HTERT RPE-1 (cell line): ENCODE data around the gene ADCY1.

Source experiments
- in situ Hi-C: fragments of 300-500 bp; cut with MboI; formaldehyde crosslinking; loops from 4 replicates; pipeline ENCODE4 v1.14.3; 2020; ENCODE audit warnings: low sequenced_read_pairs

ADCY1 gene

GRCh38 chr7:45576249-45576929 is 2.2 kb downstream of the ADCY1 start:
- in situ Hi-C loops, result no loop called here

- in situ Hi-C loops, result no loop called here
These were observed 3.9 kb downstream of the ADCY1 start for GRCh38 chr7:45578022-45578421.

GRCh38 chr7:45578467-45578866 is 4.3 kb downstream of the ADCY1 start:
- in situ Hi-C loops, result no loop called here

- in situ Hi-C loops, result no loop called here
These were observed 5.2 kb downstream of the ADCY1 start for GRCh38 chr7:45579391-45579801.

- in situ Hi-C loops, result no loop called here
These were observed 6.1 kb downstream of the ADCY1 start for GRCh38 chr7:45580053-45580872.

- in situ Hi-C loops, result no loop called here
These were observed 7.2 kb downstream of the ADCY1 start for GRCh38 chr7:45581271-45581780.

GRCh38 chr7:45582136-45582749 is 8.1 kb downstream of the ADCY1 start:
- in situ Hi-C loops, result no loop called here

- in situ Hi-C loops, result no loop called here
These were observed 8.7 kb downstream of the ADCY1 start for GRCh38 chr7:45582868-45583277.

GRCh38 chr7:45583296-45583695 is 9.1 kb downstream of the ADCY1 start:
- in situ Hi-C loops, result no loop called here

- in situ Hi-C loops, result no loop called here
These were observed 10.4 kb downstream of the ADCY1 start for GRCh38 chr7:45584261-45585210.

- in situ Hi-C loops, result no loop called here
These were observed 11.5 kb downstream of the ADCY1 start for GRCh38 chr7:45585628-45586027.

- in situ Hi-C loops, result no loop called here
These were observed 12.7 kb downstream of the ADCY1 start for GRCh38 chr7:45586542-45587520.

- in situ Hi-C loops, result no loop called here
These were observed 14.3 kb downstream of the ADCY1 start for GRCh38 chr7:45588466-45588865.

GRCh38 chr7:45589061-45589460 is 14.9 kb downstream of the ADCY1 start:
- in situ Hi-C loops, result no loop called here

GRCh38 chr7:45589915-45590678 is 15.9 kb downstream of the ADCY1 start:
- in situ Hi-C loops, result no loop called here

GRCh38 chr7:45590679-45591057 is 16.5 kb downstream of the ADCY1 start:
- in situ Hi-C loops, result no loop called here

GRCh38 chr7:45591101-45591906 is 17.1 kb downstream of the ADCY1 start:
- in situ Hi-C loops, result no loop called here
